Activated T-cell treated with anti-CD3 and anti-CD28 coated beads, Interleukin-2, amount 50 U/mL, for 72 hours (primary cell): ENCODE data around the gene RFX7. TPM values are rescaled to one million over a fixed set of nuclear protein-coding genes. Genes with fewer than 3 reads are reported as not detected.
A peak's percentile ranks its signal among the peaks of the same experiment; 100 is the strongest.
"Not testable (repeated sequence)": the region's sequence is repeated elsewhere in the genome, so short reads cannot be mapped to it uniquely, and the experiment has no call there.

ENCODE experiments used
- ATAC-seq, 2 donors: fragments of 150-1000 bp; cut with Tn5 transposase; replicated peaks in 1 of 2; 2 replicates each; pipeline ENCODE4 v1.10.0; 2021; ENCODE audit warnings: moderate library complexity in 2 of 2, mild to moderate bottlenecking in 1 of 2
- DNase-seq, 2 donors: peaks; one replicate each; pipeline ENCODE4 v3.0.0; 2021 to 2022; ENCODE audit warnings: mixed read lengths in 1 of 2
- H3K27ac Mint-ChIP-seq: one replicate; pipeline ENCODE4 v1.8.0; 2022; ENCODE audit warnings: mild to moderate bottlenecking, moderate library complexity, mixed read lengths
- H3K27me3 Mint-ChIP-seq: one replicate; pipeline ENCODE4 v1.8.0; 2022; ENCODE audit warnings: low read depth, mixed read lengths
- H3K36me3 Mint-ChIP-seq, 2 donors: one replicate each; pipeline ENCODE4 v1.8.0; 2022; ENCODE audit warnings: mixed read lengths in 2 of 2, mild to moderate bottlenecking in 1 of 2; ENCODE audit not compliant: insufficient read depth in 2 of 2
- H3K4me1 Mint-ChIP-seq: one replicate; pipeline ENCODE4 v1.8.0; 2022; ENCODE audit warnings: low read depth, mixed read lengths
- H3K4me3 Mint-ChIP-seq, 2 donors: one replicate each; pipeline ENCODE4 v1.8.0; 2022; ENCODE audit warnings: mild to moderate bottlenecking in 2 of 2, mixed read lengths in 2 of 2, moderate library complexity in 2 of 2
- H3K9me3 Mint-ChIP-seq, 2 donors: one replicate each; pipeline ENCODE4 v1.8.0; 2022; ENCODE audit warnings: mixed read lengths in 2 of 2
- total RNA-seq, 2 donors: library from RNA; stranded (reverse); gene quantifications; one replicate each; pipeline ENCODE4 v1.2.3, GENCODE V29; 2022

RFX7 gene
- total RNA-seq, 2 donors from 2014 or later: 37.3 to 44.4 TPM

- H3K9me3 Mint-ChIP-seq: peaks cover 3 to 15% of the 10 kb centered on the region in 2 donors
- ATAC-seq (no peak), DNase-seq (no peak)
- peak overlapping the region in 1 of 2 donors; percentile 73 for H3K4me3 Mint-ChIP-seq
- peaks cover 18% of the 10 kb centered on the region in 2 donors for H3K36me3 Mint-ChIP-seq
- peak overlapping the region; percentile 90 for H3K27ac Mint-ChIP-seq
- peaks cover 51% of the 10 kb centered on the region for H3K4me1 Mint-ChIP-seq
- H3K27me3 Mint-ChIP-seq: no peaks in the 10 kb centered on the region
Measured at GRCh38 chr15:56208641-56209155, 35.0 kb downstream of the RFX7 start.

- peaks cover 18% of the 10 kb centered on the region in 2 donors for H3K36me3 Mint-ChIP-seq
- H3K9me3 Mint-ChIP-seq: peaks cover 3 to 13% of the 10 kb centered on the region in 2 donors
- no peak for ATAC-seq
- peak overlapping the region in 1 of 2 donors; percentile 73 for H3K4me3 Mint-ChIP-seq
- peak overlapping the region; percentile 90 for H3K27ac Mint-ChIP-seq
- DNase-seq: no peak
- H3K27me3 Mint-ChIP-seq: no peaks in the 10 kb centered on the region
- peaks cover 55% of the 10 kb centered on the region for H3K4me1 Mint-ChIP-seq
Measured at GRCh38 chr15:56208185-56208584, 35.5 kb downstream of the RFX7 start.

GRCh38 chr15:56207711-56208110 is 36.0 kb downstream of the RFX7 start:
- peaks cover 3 to 13% of the 10 kb centered on the region in 2 donors for H3K9me3 Mint-ChIP-seq
- peaks cover 60% of the 10 kb centered on the region for H3K4me1 Mint-ChIP-seq
- no peaks in the 10 kb centered on the region for H3K27me3 Mint-ChIP-seq
- peaks cover 18% of the 10 kb centered on the region in 2 donors for H3K36me3 Mint-ChIP-seq
- H3K4me3 Mint-ChIP-seq: peak overlapping the region; percentile 38 to 73
- H3K27ac Mint-ChIP-seq: peak overlapping the region; percentile 89
- DNase-seq (no peak), ATAC-seq (no peak)

GRCh38 chr15:56207092-56207491 is 36.6 kb downstream of the RFX7 start:
- DNase-seq (no peak), ATAC-seq (no peak)
- Mint-ChIP-seq H3K9me3 (peaks cover 3 to 12% of the 10 kb centered on the region in 2 donors), H3K27me3 (no peaks in the 10 kb centered on the region), H3K36me3 (peaks cover 14 to 18% of the 10 kb centered on the region in 2 donors), H3K4me1 (peaks cover 64% of the 10 kb centered on the region), H3K4me3 (no peak overlapping the region), H3K27ac (peak overlapping the region; percentile 96)

GRCh38 chr15:56205061-56205876 is 38.4 kb downstream of the RFX7 start:
- H3K27ac Mint-ChIP-seq: peak overlapping the region; percentile 96
- peaks cover 5 to 6% of the 10 kb centered on the region in 2 donors for H3K36me3 Mint-ChIP-seq
- no peaks in the 10 kb centered on the region for H3K27me3 Mint-ChIP-seq
- DNase-seq (no peak), ATAC-seq (no peak)
- peak overlapping the region in 1 of 2 donors; percentile 4 for H3K4me3 Mint-ChIP-seq
- H3K4me1 Mint-ChIP-seq: peaks cover 69% of the 10 kb centered on the region
- peaks cover 0 to 3% of the 10 kb centered on the region in 2 donors for H3K9me3 Mint-ChIP-seq

- H3K27ac Mint-ChIP-seq, DNase-seq, H3K4me3 Mint-ChIP-seq, H3K36me3 Mint-ChIP-seq, ATAC-seq, H3K27me3 Mint-ChIP-seq, H3K9me3 Mint-ChIP-seq: not testable (repeated sequence)
- H3K4me1 Mint-ChIP-seq: peaks cover 73% of the 10 kb centered on the region
Measured at GRCh38 chr15:56203312-56203922, 40.3 kb downstream of the RFX7 start.

- Mint-ChIP-seq H3K9me3 (peaks cover 0 to 3% of the 10 kb centered on the region in 2 donors), H3K4me3 (no peak overlapping the region)
- no peak for ATAC-seq
Measured at GRCh38 chr15:56202701-56203100, 41.0 kb downstream of the RFX7 start.

GRCh38 chr15:56199038-56199437 is 44.6 kb downstream of the RFX7 start:
- Mint-ChIP-seq H3K9me3 (no peaks in the 10 kb centered on the region), H3K27me3 (no peaks in the 10 kb centered on the region), H3K27ac (no peak overlapping the region), H3K4me1 (peaks cover 37% of the 10 kb centered on the region), H3K36me3 (peaks cover 0 to 3% of the 10 kb centered on the region in 2 donors), H3K4me3 (no peak overlapping the region)
- DNase-seq (no peak), ATAC-seq (peak; percentile 29 to 36)

More at GRCh38 chr15:56202701-56203100, 41.0 kb downstream of the RFX7 start:
- Mint-ChIP-seq H3K27ac (no peak overlapping the region), H3K36me3 (peaks cover 0 to 5% of the 10 kb centered on the region in 2 donors), H3K27me3 (no peaks in the 10 kb centered on the region), H3K4me1 (peaks cover 66% of the 10 kb centered on the region)
- no peak for DNase-seq

- H3K4me3 Mint-ChIP-seq: no peak overlapping the region
- no peaks in the 10 kb centered on the region for H3K27me3 Mint-ChIP-seq
- ATAC-seq: no peak
- DNase-seq: no peak
- no peaks in the 10 kb centered on the region for H3K9me3 Mint-ChIP-seq
- H3K36me3 Mint-ChIP-seq: peaks cover 0 to 3% of the 10 kb centered on the region in 2 donors
- H3K4me1 Mint-ChIP-seq: peaks cover 18% of the 10 kb centered on the region
- H3K27ac Mint-ChIP-seq: no peak overlapping the region
Measured at GRCh38 chr15:56194035-56194434, 49.6 kb downstream of the RFX7 start.

GRCh38 chr15:56192659-56193442 is 50.8 kb downstream of the RFX7 start:
- Mint-ChIP-seq H3K27ac (no peak overlapping the region), H3K36me3 (peaks cover 0 to 3% of the 10 kb centered on the region in 2 donors), H3K27me3 (no peaks in the 10 kb centered on the region), H3K4me1 (peaks cover 20% of the 10 kb centered on the region), H3K4me3 (no peak overlapping the region), H3K9me3 (no peaks in the 10 kb centered on the region)
- no peak for ATAC-seq
- no peak for DNase-seq

GRCh38 chr15:56187665-56188064 is 56.0 kb downstream of the RFX7 start:
- Mint-ChIP-seq H3K27me3 (no peaks in the 10 kb centered on the region), H3K4me1 (peaks cover 46% of the 10 kb centered on the region), H3K36me3 (peaks cover 0 to 8% of the 10 kb centered on the region in 2 donors), H3K4me3 (no peak overlapping the region), H3K27ac (peak overlapping the region; percentile 33), H3K9me3 (peaks cover 0 to 2% of the 10 kb centered on the region in 2 donors)
- ATAC-seq (no peak), DNase-seq (no peak)

GRCh38 chr15:56185980-56186379 is 57.7 kb downstream of the RFX7 start:
- Mint-ChIP-seq H3K9me3 (peaks cover 0 to 2% of the 10 kb centered on the region in 2 donors), H3K27ac (peak overlapping the region; percentile 63), H3K4me3 (no peak overlapping the region), H3K27me3 (no peaks in the 10 kb centered on the region), H3K36me3 (peaks cover 0 to 11% of the 10 kb centered on the region in 2 donors), H3K4me1 (peaks cover 46% of the 10 kb centered on the region)
- ATAC-seq: no peak
- no peak for DNase-seq
